ENCODE measurements around the gene ABCG4. TPM values are rescaled to one million over a fixed set of nuclear protein-coding genes. Genes with fewer than 3 reads are reported as not detected.
"Not testable (repeated sequence)": the region's sequence is repeated elsewhere in the genome, so short reads cannot be mapped to it uniquely, and the experiment has no call there.

Gene ABCG4
- total and polyA plus RNA-seq, 12 donors: 0.17 to 1.6 (median 1.2) TPM

DNA sequence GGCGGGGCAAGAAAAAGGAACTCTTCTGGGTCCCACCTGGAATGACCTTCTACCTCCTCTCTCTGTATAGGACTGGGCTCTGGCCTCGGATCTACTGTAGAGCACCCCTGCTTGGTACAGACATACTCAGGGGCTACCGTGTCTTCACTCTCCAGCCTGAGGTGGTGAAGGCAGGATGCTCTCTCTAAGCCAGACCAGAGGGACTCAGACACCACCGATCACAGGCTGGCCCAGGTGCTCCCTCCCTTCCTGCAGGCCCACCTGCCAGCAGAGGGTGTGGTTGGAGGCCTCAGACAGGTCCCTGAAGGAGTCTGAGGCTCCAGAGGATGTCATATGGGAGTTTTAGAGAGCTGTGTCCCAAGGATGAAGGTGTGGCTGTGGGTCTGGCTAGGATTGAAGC is 40.5 kb downstream of the ABCG4 start:
- TF ChIP-seq, protein P1, sequence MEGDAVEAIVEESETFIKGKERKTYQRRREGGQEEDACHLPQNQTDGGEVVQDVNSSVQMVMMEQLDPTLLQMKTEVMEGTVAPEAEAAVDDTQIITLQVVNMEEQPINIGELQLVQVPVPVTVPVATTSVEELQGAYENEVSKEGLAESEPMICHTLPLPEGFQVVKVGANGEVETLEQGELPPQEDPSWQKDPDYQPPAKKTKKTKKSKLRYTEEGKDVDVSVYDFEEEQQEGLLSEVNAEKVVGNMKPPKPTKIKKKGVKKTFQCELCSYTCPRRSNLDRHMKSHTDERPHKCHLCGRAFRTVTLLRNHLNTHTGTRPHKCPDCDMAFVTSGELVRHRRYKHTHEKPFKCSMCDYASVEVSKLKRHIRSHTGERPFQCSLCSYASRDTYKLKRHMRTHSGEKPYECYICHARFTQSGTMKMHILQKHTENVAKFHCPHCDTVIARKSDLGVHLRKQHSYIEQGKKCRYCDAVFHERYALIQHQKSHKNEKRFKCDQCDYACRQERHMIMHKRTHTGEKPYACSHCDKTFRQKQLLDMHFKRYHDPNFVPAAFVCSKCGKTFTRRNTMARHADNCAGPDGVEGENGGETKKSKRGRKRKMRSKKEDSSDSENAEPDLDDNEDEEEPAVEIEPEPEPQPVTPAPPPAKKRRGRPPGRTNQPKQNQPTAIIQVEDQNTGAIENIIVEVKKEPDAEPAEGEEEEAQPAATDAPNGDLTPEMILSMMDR (IDR thresholded peaks at IDR 0.05): no peak
- H3K4me3 ChIP-seq: no peak overlapping the region
- H3K9me3 ChIP-seq: no peaks in the 10 kb centered on the region
- WGBS, 2 donors: 82 to 86% methylated on average over 4 of the region's 4 CpGs
- intact Hi-C loops (cut with DNase I): no loop called here
- peaks cover 0 to 12% (median 4%) of the 10 kb centered on the region in 7 donors for H3K27me3 ChIP-seq
- H3K4me1 ChIP-seq: peaks cover 0 to 16% (median 0%) of the 10 kb centered on the region in 9 donors
- ATAC-seq (no peak), DNase-seq (no peak)
- H3K27ac ChIP-seq: no peak overlapping the region
- no peaks in the 10 kb centered on the region for H3K36me3 ChIP-seq

DNA sequence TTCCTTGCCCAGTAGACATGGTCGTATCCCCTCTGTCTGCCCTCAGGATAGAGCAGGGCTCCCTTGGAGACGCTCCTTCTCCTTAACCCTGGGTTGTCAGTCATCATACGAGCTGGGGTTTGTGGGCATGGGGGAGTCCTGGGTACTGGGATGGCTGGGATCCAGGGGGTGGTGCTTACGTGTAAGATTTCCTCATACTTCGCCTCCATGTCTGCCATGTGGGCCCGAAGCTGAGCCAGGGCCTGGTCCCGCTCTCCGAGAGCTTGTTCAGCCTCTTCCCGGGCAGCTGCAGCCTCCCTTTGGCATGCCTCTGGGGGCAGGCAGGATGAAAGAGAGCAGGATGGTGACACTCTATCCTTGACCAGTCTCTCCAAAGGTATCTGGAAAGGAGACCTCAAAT is 41.7 kb downstream of the ABCG4 start:
- Histone ChIP-seq H3K36me3 (no peaks in the 10 kb centered on the region), H3K4me3 (no peak overlapping the region), H3K9me3 (no peaks in the 10 kb centered on the region), H3K27ac (no peak overlapping the region), H3K4me1 (peaks cover 0 to 16% (median 0%) of the 10 kb centered on the region in 9 donors), H3K27me3 (peaks cover 0 to 12% (median 4%) of the 10 kb centered on the region in 7 donors)
- TF ChIP-seq, protein P1 (IDR thresholded peaks at IDR 0.05): no peak
- DNase-seq: no peak
- 81 to 83% methylated on average over 9 of the region's 9 CpGs for whole genome bisulfite sequencing, 2 donors
- ATAC-seq: no peak
- intact Hi-C loops (cut with DNase I): loop anchor here in 6 of 10 donors (5.0 to 10.0 kb wide), 4 partner anchors 43 to 96 kb away; partner anchors contain the start of genes ABCG4 (in 4 of the 6), C2CD2L (in 2 of the 6) and DPAGT1 (in 2 of the 6)

DNA sequence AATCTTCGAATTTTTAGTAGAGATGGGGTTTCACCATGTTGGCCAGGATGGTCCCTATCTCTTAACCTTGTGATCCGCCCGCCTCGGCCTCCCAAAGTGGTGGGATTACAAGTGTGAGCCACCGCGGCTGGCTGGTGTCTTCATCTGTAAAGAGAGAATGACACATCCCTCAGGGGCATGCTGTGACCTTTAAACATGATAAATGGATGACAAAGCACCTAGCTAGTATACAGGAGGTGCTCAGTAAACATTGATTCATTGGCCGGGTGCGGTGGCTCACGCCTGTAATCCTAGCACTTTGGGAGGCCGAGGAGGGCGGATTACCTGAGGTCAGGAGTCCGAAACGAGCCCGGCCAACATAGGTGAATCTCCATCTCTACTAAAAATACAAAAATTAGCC is 42.4 kb downstream of the ABCG4 start:
- 91 to 94% methylated on average over 14 of the region's 14 CpGs for WGBS, 2 donors
- intact Hi-C loops (cut with DNase I): loop anchor here in 6 of 10 donors (5.0 to 10.0 kb wide), 4 partner anchors 44 to 96 kb away; partner anchors contain the start of genes ABCG4 (in 4 of the 6), C2CD2L (in 2 of the 6) and DPAGT1 (in 2 of the 6)
- not testable (repeated sequence) for H3K36me3 ChIP-seq, H3K9me3 ChIP-seq, ATAC-seq, DNase-seq, H3K4me3 ChIP-seq, H3K27ac ChIP-seq
- peaks cover 0 to 16% (median 0%) of the 10 kb centered on the region in 9 donors for H3K4me1 ChIP-seq
- H3K27me3 ChIP-seq: peaks cover 0 to 12% (median 4%) of the 10 kb centered on the region in 7 donors

DNA sequence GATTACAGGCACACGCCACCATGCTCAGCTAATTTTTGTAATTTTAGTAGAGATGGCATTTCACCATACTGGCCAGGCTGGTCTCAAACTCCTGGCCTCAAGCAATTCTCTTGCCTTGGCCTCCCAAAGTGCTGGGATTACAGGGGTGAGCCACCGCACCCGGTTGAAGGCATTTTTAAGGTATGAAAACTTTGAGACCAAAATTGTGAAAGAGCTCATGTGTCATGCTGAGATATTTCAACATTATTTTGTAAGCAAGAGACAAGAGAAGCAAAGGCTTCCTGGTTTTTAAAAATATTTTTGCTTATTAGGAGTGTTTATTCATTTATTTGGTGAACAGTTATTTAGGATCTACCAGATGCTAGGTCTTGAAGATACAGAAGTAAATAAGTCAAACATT is 43.3 kb downstream of the ABCG4 start:
- Histone ChIP-seq H3K4me1 (peaks cover 0 to 22% (median 0%) of the 10 kb centered on the region in 9 donors), H3K4me3 (no peak overlapping the region), H3K27me3 (peaks cover 0 to 7% (median 0%) of the 10 kb centered on the region in 7 donors), H3K36me3 (no peaks in the 10 kb centered on the region), H3K27ac (peak overlapping the region in 1 of 10 donors; percentile 70), H3K9me3 (no peaks in the 10 kb centered on the region)
- WGBS, 2 donors: 91 to 99% methylated on average over 3 of the region's 3 CpGs
- no peak for DNase-seq
- TF ChIP-seq, protein P1 (IDR thresholded peaks at IDR 0.05): no peak
- no peak for ATAC-seq
- intact Hi-C loops (cut with DNase I): loop anchor here in 6 of 10 donors (5.0 to 10.0 kb wide), 4 partner anchors 45 to 97 kb away; partner anchors contain the start of genes ABCG4 (in 4 of the 6), C2CD2L (in 2 of the 6) and DPAGT1 (in 2 of the 6)

DNA sequence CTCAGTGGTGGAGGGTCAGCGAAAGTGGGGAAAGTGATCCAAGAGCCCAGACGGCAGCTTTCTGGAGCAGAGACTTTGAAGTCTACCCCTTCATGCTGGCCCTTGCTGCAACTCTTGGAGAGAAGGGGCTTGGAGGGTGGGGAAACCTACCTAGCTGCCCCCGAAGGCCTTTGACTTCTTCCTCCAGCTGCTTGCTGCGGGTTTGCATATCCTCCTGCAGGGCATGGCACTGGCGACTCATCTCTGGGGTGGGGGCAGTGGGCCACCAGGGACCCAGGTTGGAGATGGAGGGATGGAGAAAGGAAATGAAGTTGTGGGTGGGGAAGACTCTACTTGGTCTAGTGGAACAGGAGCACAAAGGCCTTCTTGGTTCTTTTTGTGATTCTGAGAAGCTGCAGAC is 44.1 kb downstream of the ABCG4 start:
- H3K9me3 ChIP-seq: no peaks in the 10 kb centered on the region
- WGBS, 2 donors: 86 to 91% methylated on average over 5 of the region's 5 CpGs
- H3K27ac ChIP-seq: peak overlapping the region in 1 of 10 donors; percentile 70
- ATAC-seq: no peak
- peaks cover 0 to under 1% (median 0%) of the 10 kb centered on the region in 7 donors for H3K27me3 ChIP-seq
- DNase-seq: no peak
- H3K36me3 ChIP-seq: no peaks in the 10 kb centered on the region
- H3K4me1 ChIP-seq: peaks cover 0 to 22% (median 0%) of the 10 kb centered on the region in 9 donors
- intact Hi-C loops (cut with DNase I): loop anchor here in 6 of 10 donors (5.0 to 10.0 kb wide), 4 partner anchors 46 to 98 kb away; partner anchors contain the start of genes ABCG4 (in 4 of the 6), C2CD2L (in 2 of the 6) and DPAGT1 (in 2 of the 6)
- TF ChIP-seq, protein P1 (IDR thresholded peaks at IDR 0.05): no peak
- no peak overlapping the region for H3K4me3 ChIP-seq

All from heart right ventricle (tissue), 16 donors.